Mesendoderm (in vitro differentiated cells): ENCODE data around the gene YIPF1.

ENCODE experiments used
- DNase-seq: peaks from one replicate; pipeline ENCODE4 v3.0.0; 2013
- H2AK5ac ChIP-seq: 2 replicates; pipeline ENCODE4 v1.6.1; 2013; ENCODE audit warnings: low read length, inconsistent platforms
- H2BK120ac ChIP-seq: 2 replicates; pipeline ENCODE4 v1.6.1; 2013; ENCODE audit warnings: low read depth, mild to moderate bottlenecking, low read length, moderate library complexity, mixed read lengths
- H2BK15ac ChIP-seq: replicated peaks from 2 replicates; pipeline ENCODE4 v1.6.1; 2013; ENCODE audit warnings: low read depth, mild to moderate bottlenecking, moderate library complexity
- H2BK5ac ChIP-seq: 2 replicates; pipeline ENCODE4 v1.6.1; 2013; ENCODE audit warnings: low read length, inconsistent platforms
- H3K18ac ChIP-seq: 2 replicates; pipeline ENCODE4 v1.6.1; 2013; ENCODE audit warnings: mild to moderate bottlenecking, low read length, mixed read lengths
- H3K23ac ChIP-seq: one replicate; pipeline ENCODE4 v1.6.1; 2013; ENCODE audit warnings: low read length
- H3K27ac ChIP-seq: 2 replicates; pipeline ENCODE4 v1.5.1; 2013; ENCODE audit warnings: low read depth, mild to moderate bottlenecking, inconsistent platforms, low read length, moderate library complexity
- H3K27me3 ChIP-seq: 2 replicates; pipeline ENCODE4 v1.6.1; 2013; ENCODE audit warnings: low read length, control low read depth, mild to moderate bottlenecking, inconsistent platforms; ENCODE audit not compliant: insufficient read depth, poor library complexity
- H3K36me3 ChIP-seq: 2 replicates; pipeline ENCODE4 v1.6.1; 2013; ENCODE audit warnings: low read length, inconsistent platforms; ENCODE audit not compliant: control insufficient read depth, insufficient read depth
- H3K4ac ChIP-seq: one replicate; pipeline ENCODE4 v1.6.1; 2013; ENCODE audit warnings: low read depth, mild to moderate bottlenecking, low read length, moderate library complexity
- H3K4me1 ChIP-seq: 2 replicates; pipeline ENCODE4 v1.6.1; 2013; ENCODE audit warnings: low read depth, low read length, inconsistent platforms; ENCODE audit not compliant: control insufficient read depth
- H3K4me2 ChIP-seq: 2 replicates; pipeline ENCODE4 v1.6.1; 2013; ENCODE audit warnings: low read length
- H3K4me3 ChIP-seq: 2 replicates; pipeline ENCODE4 v1.5.1; 2013; ENCODE audit warnings: mild to moderate bottlenecking, low read length
- H3K56ac ChIP-seq: one replicate; pipeline ENCODE4 v1.6.1; 2013; ENCODE audit warnings: low read length
- H3K79me1 ChIP-seq: 2 replicates; pipeline ENCODE4 v1.6.1; 2013; ENCODE audit warnings: low read length, inconsistent platforms
- H3K79me2 ChIP-seq: 2 replicates; pipeline ENCODE4 v1.6.1; 2013; ENCODE audit warnings: mild to moderate bottlenecking, low read length; ENCODE audit not compliant: control insufficient read depth, insufficient read depth
- H3K9ac ChIP-seq: 2 replicates; pipeline ENCODE4 v1.6.1; 2013; ENCODE audit warnings: low read length, inconsistent platforms
- H4K5ac ChIP-seq: one replicate; pipeline ENCODE4 v1.6.1; 2013; ENCODE audit warnings: low read length
- H4K8ac ChIP-seq: one replicate; pipeline ENCODE4 v1.6.1; 2013; ENCODE audit warnings: low read depth, mild to moderate bottlenecking, control low read depth, low read length, moderate library complexity
- WGBS: extraction: QIAGEN DNeasy Blood & Tissue Kit; methylation state at CpG from one replicate; pipeline ENCODE4 v1.1.7; 2013; ENCODE audit warnings: low lambda C conversion rate, missing lambda C conversion rate; ENCODE audit not compliant: insufficient coverage; ENCODE audit errors: extremely low coverage; 5-methylcytosine and 5-hydroxymethylcytosine counted together

The YIPF1 gene

GRCh38 chr1:53871221-53871620, 18.4 kb downstream of the YIPF1 start:
- no peak overlapping the region for H4K5ac ChIP-seq
- H2BK15ac ChIP-seq, result no peak overlapping the region
- no peak overlapping the region for H3K56ac ChIP-seq
- H2AK5ac ChIP-seq, result no peak overlapping the region
- H2BK120ac ChIP-seq, result no peak overlapping the region
- no peak for DNase-seq
- no peaks in the 10 kb centered on the region for H3K27me3 ChIP-seq
- H2BK5ac ChIP-seq, result no peak overlapping the region
- no peaks in the 10 kb centered on the region for H3K79me1 ChIP-seq
- H3K4me3 ChIP-seq, result no peak overlapping the region
- H3K27ac ChIP-seq, result no peak overlapping the region
- H3K18ac ChIP-seq, result no peak overlapping the region
- H4K8ac ChIP-seq, result peak overlapping the region; percentile 39
- no CpG with 5 or more reads among the region's 4 CpGs for WGBS
- no peak overlapping the region for H3K9ac ChIP-seq
- no peaks in the 10 kb centered on the region for H3K4me1 ChIP-seq
- no peak overlapping the region for H3K4ac ChIP-seq
- no peak overlapping the region for H3K4me2 ChIP-seq
- no peak overlapping the region for H3K23ac ChIP-seq
- no peaks in the 10 kb centered on the region for H3K79me2 ChIP-seq
- no peaks in the 10 kb centered on the region for H3K36me3 ChIP-seq

- Histone ChIP-seq H3K4ac (no peak overlapping the region), H3K56ac (no peak overlapping the region), H3K18ac (no peak overlapping the region), H3K79me1 (no peaks in the 10 kb centered on the region), H2BK5ac (no peak overlapping the region), H3K4me2 (no peak overlapping the region), H4K8ac (no peak overlapping the region), H3K9ac (no peak overlapping the region), H3K23ac (no peak overlapping the region), H3K4me1 (no peaks in the 10 kb centered on the region), H2BK15ac (no peak overlapping the region), H2BK120ac (no peak overlapping the region), H3K36me3 (no peaks in the 10 kb centered on the region), H3K79me2 (no peaks in the 10 kb centered on the region), H3K27ac (no peak overlapping the region), H3K27me3 (no peaks in the 10 kb centered on the region), H4K5ac (no peak overlapping the region), H2AK5ac (no peak overlapping the region), H3K4me3 (no peak overlapping the region)
- WGBS, result no CpG with 5 or more reads among the region's 11 CpGs
- no peak for DNase-seq
These were observed 20.0 kb downstream of the YIPF1 start for GRCh38 chr1:53869454-53870117.

- Histone ChIP-seq H4K5ac (no peak overlapping the region), H3K36me3 (no peaks in the 10 kb centered on the region), H3K18ac (no peak overlapping the region), H2BK120ac (no peak overlapping the region), H3K4me2 (no peak overlapping the region), H3K56ac (no peak overlapping the region), H4K8ac (no peak overlapping the region), H3K23ac (no peak overlapping the region), H3K79me2 (no peaks in the 10 kb centered on the region), H3K4ac (no peak overlapping the region), H3K4me1 (no peaks in the 10 kb centered on the region), H3K27ac (no peak overlapping the region), H2AK5ac (no peak overlapping the region), H3K9ac (no peak overlapping the region), H2BK15ac (no peak overlapping the region), H3K27me3 (no peaks in the 10 kb centered on the region), H3K79me1 (no peaks in the 10 kb centered on the region), H2BK5ac (no peak overlapping the region), H3K4me3 (no peak overlapping the region)
- no peak for DNase-seq
- no CpG with 5 or more reads among the region's 1 CpG for WGBS
These were observed 21.0 kb downstream of the YIPF1 start for GRCh38 chr1:53868565-53868964.

GRCh38 chr1:53862507-53862906, 27.1 kb downstream of the YIPF1 start:
- no peaks in the 10 kb centered on the region for H3K79me2 ChIP-seq
- no peak overlapping the region for H2BK120ac ChIP-seq
- H3K9ac ChIP-seq, result no peak overlapping the region
- H2AK5ac ChIP-seq, result no peak overlapping the region
- no peak overlapping the region for H2BK15ac ChIP-seq
- no peak overlapping the region for H3K4me3 ChIP-seq
- H4K8ac ChIP-seq, result no peak overlapping the region
- no CpG with 5 or more reads among the region's 7 CpGs for WGBS
- no peaks in the 10 kb centered on the region for H3K79me1 ChIP-seq
- DNase-seq, result no peak
- H3K4me2 ChIP-seq, result no peak overlapping the region
- H3K36me3 ChIP-seq, result no peaks in the 10 kb centered on the region
- H3K4me1 ChIP-seq, result no peaks in the 10 kb centered on the region
- H3K27ac ChIP-seq, result no peak overlapping the region
- no peak overlapping the region for H3K23ac ChIP-seq
- H4K5ac ChIP-seq, result no peak overlapping the region
- no peak overlapping the region for H3K4ac ChIP-seq
- no peak overlapping the region for H2BK5ac ChIP-seq
- H3K56ac ChIP-seq, result no peak overlapping the region
- H3K27me3 ChIP-seq, result no peaks in the 10 kb centered on the region
- no peak overlapping the region for H3K18ac ChIP-seq

GRCh38 chr1:53860967-53861411, 28.6 kb downstream of the YIPF1 start:
- no peak overlapping the region for H2BK15ac ChIP-seq
- DNase-seq, result peak; percentile 79
- H3K18ac ChIP-seq, result no peak overlapping the region
- no peak overlapping the region for H3K4me3 ChIP-seq
- no peak overlapping the region for H3K9ac ChIP-seq
- H4K8ac ChIP-seq, result no peak overlapping the region
- no peak overlapping the region for H2BK5ac ChIP-seq
- no peak overlapping the region for H3K27ac ChIP-seq
- no peak overlapping the region for H3K4ac ChIP-seq
- H3K79me1 ChIP-seq, result no peaks in the 10 kb centered on the region
- H3K56ac ChIP-seq, result no peak overlapping the region
- H3K36me3 ChIP-seq, result no peaks in the 10 kb centered on the region
- no peak overlapping the region for H2AK5ac ChIP-seq
- no peak overlapping the region for H4K5ac ChIP-seq
- no peaks in the 10 kb centered on the region for H3K4me1 ChIP-seq
- H3K27me3 ChIP-seq, result no peaks in the 10 kb centered on the region
- H3K4me2 ChIP-seq, result no peak overlapping the region
- H2BK120ac ChIP-seq, result no peak overlapping the region
- no peak overlapping the region for H3K23ac ChIP-seq
- H3K79me2 ChIP-seq, result no peaks in the 10 kb centered on the region
